ENCODE data around the gene CTTNBP2.

- no peak for TF ChIP-seq CTCF (IDR thresholded peaks at IDR 0.05)
- TF ChIP-seq POLR2A (IDR thresholded peaks at IDR 0.05): no peak
Observed at GRCh38 chr7:117871778-117872538, 1.3 kb downstream of the CTTNBP2 start.
